ENCODE data around the gene EIF3A.

DNA sequence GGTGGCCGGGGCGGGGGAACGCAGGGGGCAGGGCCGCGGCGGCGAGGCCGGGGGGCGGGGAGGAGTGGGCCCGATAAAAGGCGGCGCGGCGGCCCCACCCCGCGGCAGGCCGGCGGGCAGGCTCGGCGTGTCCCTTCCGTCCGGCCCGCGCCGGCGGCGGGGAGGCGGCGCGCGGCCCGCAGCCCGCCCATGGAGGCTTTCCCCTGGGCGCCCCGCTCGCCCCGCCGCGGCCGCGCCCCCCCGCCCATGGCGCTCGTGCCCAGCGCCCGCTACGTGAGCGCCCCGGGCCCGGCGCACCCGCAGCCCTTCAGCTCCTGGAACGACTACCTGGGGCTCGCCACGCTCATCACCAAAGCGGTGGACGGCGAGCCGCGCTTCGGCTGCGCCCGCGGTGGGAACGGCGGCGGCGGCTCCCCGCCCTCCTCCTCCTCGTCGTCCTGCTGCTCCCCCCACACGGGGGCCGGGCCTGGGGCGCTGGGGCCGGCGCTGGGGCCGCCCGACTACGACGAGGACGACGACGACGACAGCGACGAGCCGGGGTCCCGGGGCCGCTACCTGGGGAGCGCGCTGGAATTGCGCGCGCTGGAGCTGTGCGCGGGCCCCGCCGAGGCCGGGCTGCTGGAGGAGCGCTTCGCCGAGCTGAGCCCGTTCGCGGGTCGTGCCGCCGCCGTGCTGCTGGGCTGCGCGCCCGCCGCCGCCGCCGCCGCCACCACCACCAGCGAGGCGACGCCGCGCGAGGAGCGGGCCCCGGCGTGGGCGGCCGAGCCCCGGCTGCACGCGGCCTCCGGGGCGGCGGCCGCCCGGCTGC, 50.8 kb downstream of the EIF3A start, which contains the start of gene NANOS1:
- TF ChIP-seq CTCF (IDR thresholded peaks at IDR 0.05) (no peak), POLR2AphosphoS5 (IDR thresholded peaks at IDR 0.05; ENCODE audit: low read depth, low read length) (no peak; the same call in 1 of the 2 replicates), SIN3A (IDR thresholded peaks at IDR 0.05; ENCODE audit: borderline replicate concordance, insufficient read depth, low read depth, low read length) (no peak; the same call in 1 of the 2 replicates), TCF7L2 (IDR thresholded peaks at IDR 0.05; ENCODE audit: low read depth, low read length) (no peak)
- TF ChIP-seq, protein P1, sequence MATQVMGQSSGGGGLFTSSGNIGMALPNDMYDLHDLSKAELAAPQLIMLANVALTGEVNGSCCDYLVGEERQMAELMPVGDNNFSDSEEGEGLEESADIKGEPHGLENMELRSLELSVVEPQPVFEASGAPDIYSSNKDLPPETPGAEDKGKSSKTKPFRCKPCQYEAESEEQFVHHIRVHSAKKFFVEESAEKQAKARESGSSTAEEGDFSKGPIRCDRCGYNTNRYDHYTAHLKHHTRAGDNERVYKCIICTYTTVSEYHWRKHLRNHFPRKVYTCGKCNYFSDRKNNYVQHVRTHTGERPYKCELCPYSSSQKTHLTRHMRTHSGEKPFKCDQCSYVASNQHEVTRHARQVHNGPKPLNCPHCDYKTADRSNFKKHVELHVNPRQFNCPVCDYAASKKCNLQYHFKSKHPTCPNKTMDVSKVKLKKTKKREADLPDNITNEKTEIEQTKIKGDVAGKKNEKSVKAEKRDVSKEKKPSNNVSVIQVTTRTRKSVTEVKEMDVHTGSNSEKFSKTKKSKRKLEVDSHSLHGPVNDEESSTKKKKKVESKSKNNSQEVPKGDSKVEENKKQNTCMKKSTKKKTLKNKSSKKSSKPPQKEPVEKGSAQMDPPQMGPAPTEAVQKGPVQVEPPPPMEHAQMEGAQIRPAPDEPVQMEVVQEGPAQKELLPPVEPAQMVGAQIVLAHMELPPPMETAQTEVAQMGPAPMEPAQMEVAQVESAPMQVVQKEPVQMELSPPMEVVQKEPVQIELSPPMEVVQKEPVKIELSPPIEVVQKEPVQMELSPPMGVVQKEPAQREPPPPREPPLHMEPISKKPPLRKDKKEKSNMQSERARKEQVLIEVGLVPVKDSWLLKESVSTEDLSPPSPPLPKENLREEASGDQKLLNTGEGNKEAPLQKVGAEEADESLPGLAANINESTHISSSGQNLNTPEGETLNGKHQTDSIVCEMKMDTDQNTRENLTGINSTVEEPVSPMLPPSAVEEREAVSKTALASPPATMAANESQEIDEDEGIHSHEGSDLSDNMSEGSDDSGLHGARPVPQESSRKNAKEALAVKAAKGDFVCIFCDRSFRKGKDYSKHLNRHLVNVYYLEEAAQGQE (IDR thresholded peaks at IDR 0.05; ENCODE audit: insufficient read depth in 1 of 2, low read depth in 2 of 2, low read length in 1 of 2), result no peak
